Muscle layer of colon (tissue), 2 donors: ENCODE measurements around the gene SH3RF3.

Source experiments
- H3K27ac ChIP-seq: one replicate; pipeline ENCODE4 v1.7.0; 2013; ENCODE audit warnings: low read depth, mild to moderate bottlenecking, low read length, moderate library complexity
- H3K27me3 ChIP-seq, 2 donors: one replicate each; pipeline ENCODE4 v1.7.0; 2013; ENCODE audit warnings: low read length in 2 of 2, mild to moderate bottlenecking in 2 of 2; ENCODE audit not compliant: insufficient read depth in 2 of 2, control insufficient read depth in 1 of 2
- H3K36me3 ChIP-seq: one replicate; pipeline ENCODE4 v1.7.0; 2013; ENCODE audit warnings: mild to moderate bottlenecking, low read length; ENCODE audit not compliant: insufficient read depth
- H3K4me1 ChIP-seq: one replicate; pipeline ENCODE4 v1.7.0; 2013; ENCODE audit warnings: mild to moderate bottlenecking, low read length; ENCODE audit not compliant: insufficient read depth
- H3K4me3 ChIP-seq, 2 donors: one replicate each; pipeline ENCODE4 v1.7.0; 2013; ENCODE audit warnings: low read length in 2 of 2, low read depth in 1 of 2, mild to moderate bottlenecking in 1 of 2, moderate library complexity in 1 of 2
- H3K9ac ChIP-seq: one replicate; pipeline ENCODE4 v1.7.0; 2013; ENCODE audit warnings: low read length
- H3K9me3 ChIP-seq: one replicate; pipeline ENCODE4 v1.7.0; 2013; ENCODE audit warnings: mild to moderate bottlenecking, low read length
- donor health status: abdominal sarcoma.
- donor health status: Adenocarcinoma of cecum.

SH3RF3 gene

GRCh38 chr2:109333414-109334210, 204.6 kb downstream of the SH3RF3 start:
- H3K4me1 ChIP-seq: peaks cover 13% of the 10 kb centered on the region
- H3K9ac ChIP-seq: no peak overlapping the region
- H3K27me3 ChIP-seq: no peaks in the 10 kb centered on the region
- no peaks in the 10 kb centered on the region for H3K36me3 ChIP-seq
- H3K4me3 ChIP-seq: no peak overlapping the region
- H3K27ac ChIP-seq: no peak overlapping the region
- H3K9me3 ChIP-seq: no peaks in the 10 kb centered on the region

- H3K4me3 ChIP-seq: no peak overlapping the region
- H3K9ac ChIP-seq: no peak overlapping the region
- no peaks in the 10 kb centered on the region for H3K27me3 ChIP-seq
- H3K36me3 ChIP-seq: no peaks in the 10 kb centered on the region
- peaks cover 13% of the 10 kb centered on the region for H3K4me1 ChIP-seq
- H3K27ac ChIP-seq: no peak overlapping the region
- no peaks in the 10 kb centered on the region for H3K9me3 ChIP-seq
Observed at GRCh38 chr2:109335631-109336176, 206.7 kb downstream of the SH3RF3 start.

GRCh38 chr2:109336296-109336695, 207.3 kb downstream of the SH3RF3 start:
- no peak overlapping the region for H3K9ac ChIP-seq
- H3K4me1 ChIP-seq: peaks cover 13% of the 10 kb centered on the region
- no peaks in the 10 kb centered on the region for H3K27me3 ChIP-seq
- H3K9me3 ChIP-seq: no peaks in the 10 kb centered on the region
- H3K4me3 ChIP-seq: no peak overlapping the region
- no peaks in the 10 kb centered on the region for H3K36me3 ChIP-seq
- no peak overlapping the region for H3K27ac ChIP-seq

- H3K27me3 ChIP-seq: no peaks in the 10 kb centered on the region
- H3K27ac ChIP-seq: no peak overlapping the region
- peaks cover 8% of the 10 kb centered on the region for H3K4me1 ChIP-seq
- H3K9ac ChIP-seq: no peak overlapping the region
- H3K9me3 ChIP-seq: no peaks in the 10 kb centered on the region
- no peaks in the 10 kb centered on the region for H3K36me3 ChIP-seq
- H3K4me3 ChIP-seq: no peak overlapping the region
Observed at GRCh38 chr2:109337221-109337620, 208.2 kb downstream of the SH3RF3 start.

GRCh38 chr2:109339519-109339966, 210.5 kb downstream of the SH3RF3 start:
- Histone ChIP-seq H3K4me3 (no peak overlapping the region), H3K27ac (no peak overlapping the region), H3K4me1 (no peaks in the 10 kb centered on the region), H3K9ac (no peak overlapping the region), H3K27me3 (no peaks in the 10 kb centered on the region), H3K36me3 (no peaks in the 10 kb centered on the region), H3K9me3 (no peaks in the 10 kb centered on the region)

- no peaks in the 10 kb centered on the region for H3K27me3 ChIP-seq
- no peak overlapping the region for H3K9ac ChIP-seq
- no peak overlapping the region for H3K27ac ChIP-seq
- H3K9me3 ChIP-seq: no peaks in the 10 kb centered on the region
- no peaks in the 10 kb centered on the region for H3K4me1 ChIP-seq
- no peak overlapping the region for H3K4me3 ChIP-seq
- H3K36me3 ChIP-seq: no peaks in the 10 kb centered on the region
Observed at GRCh38 chr2:109340381-109340780, 211.4 kb downstream of the SH3RF3 start.

- no peak overlapping the region for H3K9ac ChIP-seq
- H3K4me1 ChIP-seq: no peaks in the 10 kb centered on the region
- H3K27ac ChIP-seq: no peak overlapping the region
- H3K27me3 ChIP-seq: no peaks in the 10 kb centered on the region
- H3K4me3 ChIP-seq: no peak overlapping the region
- no peaks in the 10 kb centered on the region for H3K36me3 ChIP-seq
- no peaks in the 10 kb centered on the region for H3K9me3 ChIP-seq
Observed at GRCh38 chr2:109341355-109342255, 212.6 kb downstream of the SH3RF3 start.

- H3K27me3 ChIP-seq: no peaks in the 10 kb centered on the region
- H3K9me3 ChIP-seq: no peaks in the 10 kb centered on the region
- no peak overlapping the region for H3K9ac ChIP-seq
- H3K27ac ChIP-seq: no peak overlapping the region
- H3K4me3 ChIP-seq: no peak overlapping the region
- no peaks in the 10 kb centered on the region for H3K4me1 ChIP-seq
- no peaks in the 10 kb centered on the region for H3K36me3 ChIP-seq
Observed at GRCh38 chr2:109342256-109342850, 213.3 kb downstream of the SH3RF3 start.

GRCh38 chr2:109342930-109343329, 213.9 kb downstream of the SH3RF3 start:
- Histone ChIP-seq H3K27ac (no peak overlapping the region), H3K27me3 (no peaks in the 10 kb centered on the region), H3K4me3 (no peak overlapping the region), H3K36me3 (no peaks in the 10 kb centered on the region), H3K9ac (no peak overlapping the region), H3K4me1 (no peaks in the 10 kb centered on the region), H3K9me3 (no peaks in the 10 kb centered on the region)

GRCh38 chr2:109343460-109343859, 214.5 kb downstream of the SH3RF3 start:
- no peaks in the 10 kb centered on the region for H3K4me1 ChIP-seq
- no peaks in the 10 kb centered on the region for H3K9me3 ChIP-seq
- no peaks in the 10 kb centered on the region for H3K27me3 ChIP-seq
- H3K4me3 ChIP-seq: no peak overlapping the region
- no peak overlapping the region for H3K27ac ChIP-seq
- no peak overlapping the region for H3K9ac ChIP-seq
- no peaks in the 10 kb centered on the region for H3K36me3 ChIP-seq

GRCh38 chr2:109344270-109344805, 215.3 kb downstream of the SH3RF3 start:
- H3K27me3 ChIP-seq: no peaks in the 10 kb centered on the region
- no peak overlapping the region for H3K4me3 ChIP-seq
- H3K9ac ChIP-seq: no peak overlapping the region
- no peaks in the 10 kb centered on the region for H3K9me3 ChIP-seq
- H3K27ac ChIP-seq: no peak overlapping the region
- no peaks in the 10 kb centered on the region for H3K36me3 ChIP-seq
- H3K4me1 ChIP-seq: peaks cover 8% of the 10 kb centered on the region
